ENCODE data around the gene KYNU.

KYNU gene

DNA sequence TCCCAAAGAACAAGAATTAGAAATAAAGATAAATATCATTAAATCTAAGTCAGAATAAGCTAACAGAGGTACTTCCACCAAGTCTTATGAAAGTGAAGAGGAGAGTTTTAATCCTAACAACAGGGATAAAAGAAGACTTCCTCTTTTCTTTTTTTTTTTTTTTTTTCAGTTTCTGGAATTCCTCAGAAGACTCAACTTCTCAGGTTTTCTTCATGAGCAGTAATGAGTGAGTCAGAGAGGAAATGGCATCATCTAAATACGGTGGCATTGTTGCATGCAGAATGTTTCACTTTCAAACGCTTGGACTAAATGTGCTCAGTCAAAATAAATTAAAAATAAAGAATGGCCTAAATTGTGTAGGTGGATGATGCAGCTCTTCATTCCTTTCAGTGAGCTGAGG is 206.2 kb downstream of the KYNU start:
- POLR2A ChIA-PET, result no interaction called here
- Histone ChIP-seq H3K36me3 (ENCODE audit: control insufficient read depth in 2 of 2, insufficient read depth in 1 of 2, low read length in 2 of 2) (no peaks in the 10 kb centered on the region), H3K4me1 (ENCODE audit: control insufficient read depth, insufficient read depth, low read length) (no peaks in the 10 kb centered on the region), H3K9me3 (ENCODE audit: control insufficient read depth, insufficient read depth, low read depth, low read length) (no peaks in the 10 kb centered on the region), H3K4me3 (ENCODE audit: low read depth, low read length) (no peak overlapping the region), H3K27ac (ENCODE audit: extremely low read depth, low read depth, low read length) (no peak overlapping the region)
- CTCF ChIA-PET, result interaction anchor here (0.6 kb wide), 1 partner anchor 881 kb away, joined by 3 read pairs; no protein-coding TSS in a partner anchor
- TF ChIP-seq PRDM2 (tag by site-specific recombination; IDR thresholded peaks at IDR 0.05; ENCODE audit: borderline replicate concordance) (no peak), REPIN1 (tag by site-specific recombination; IDR thresholded peaks at IDR 0.05; ENCODE audit: low read depth) (no peak), ZNF324 (tag by site-specific recombination; IDR thresholded peaks at IDR 0.05) (no peak), ZNF211 (tag by site-specific recombination; IDR thresholded peaks at IDR 0.05; ENCODE audit: low read depth) (no peak), BCL11B (tag by site-specific recombination; IDR thresholded peaks at IDR 0.05; ENCODE audit: low read depth) (no peak), ZNF223 (tag by site-specific recombination; IDR thresholded peaks at IDR 0.05) (no peak), GLI4 (tag by site-specific recombination; IDR thresholded peaks at IDR 0.05) (no peak), ZNF48 (tag by site-specific recombination; IDR thresholded peaks at IDR 0.05) (no peak), ZNF341 (tag by site-specific recombination; IDR thresholded peaks at IDR 0.05; ENCODE audit: low read depth) (no peak)
- TF ChIP-seq, protein P1, sequence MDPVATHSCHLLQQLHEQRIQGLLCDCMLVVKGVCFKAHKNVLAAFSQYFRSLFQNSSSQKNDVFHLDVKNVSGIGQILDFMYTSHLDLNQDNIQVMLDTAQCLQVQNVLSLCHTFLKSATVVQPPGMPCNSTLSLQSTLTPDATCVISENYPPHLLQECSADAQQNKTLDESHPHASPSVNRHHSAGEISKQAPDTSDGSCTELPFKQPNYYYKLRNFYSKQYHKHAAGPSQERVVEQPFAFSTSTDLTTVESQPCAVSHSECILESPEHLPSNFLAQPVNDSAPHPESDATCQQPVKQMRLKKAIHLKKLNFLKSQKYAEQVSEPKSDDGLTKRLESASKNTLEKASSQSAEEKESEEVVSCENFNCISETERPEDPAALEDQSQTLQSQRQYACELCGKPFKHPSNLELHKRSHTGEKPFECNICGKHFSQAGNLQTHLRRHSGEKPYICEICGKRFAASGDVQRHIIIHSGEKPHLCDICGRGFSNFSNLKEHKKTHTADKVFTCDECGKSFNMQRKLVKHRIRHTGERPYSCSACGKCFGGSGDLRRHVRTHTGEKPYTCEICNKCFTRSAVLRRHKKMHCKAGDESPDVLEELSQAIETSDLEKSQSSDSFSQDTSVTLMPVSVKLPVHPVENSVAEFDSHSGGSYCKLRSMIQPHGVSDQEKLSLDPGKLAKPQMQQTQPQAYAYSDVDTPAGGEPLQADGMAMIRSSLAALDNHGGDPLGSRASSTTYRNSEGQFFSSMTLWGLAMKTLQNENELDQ (tag by site-specific recombination; IDR thresholded peaks at IDR 0.05; ENCODE audit: low read depth), result no peak
- TF ChIP-seq, protein P2, sequence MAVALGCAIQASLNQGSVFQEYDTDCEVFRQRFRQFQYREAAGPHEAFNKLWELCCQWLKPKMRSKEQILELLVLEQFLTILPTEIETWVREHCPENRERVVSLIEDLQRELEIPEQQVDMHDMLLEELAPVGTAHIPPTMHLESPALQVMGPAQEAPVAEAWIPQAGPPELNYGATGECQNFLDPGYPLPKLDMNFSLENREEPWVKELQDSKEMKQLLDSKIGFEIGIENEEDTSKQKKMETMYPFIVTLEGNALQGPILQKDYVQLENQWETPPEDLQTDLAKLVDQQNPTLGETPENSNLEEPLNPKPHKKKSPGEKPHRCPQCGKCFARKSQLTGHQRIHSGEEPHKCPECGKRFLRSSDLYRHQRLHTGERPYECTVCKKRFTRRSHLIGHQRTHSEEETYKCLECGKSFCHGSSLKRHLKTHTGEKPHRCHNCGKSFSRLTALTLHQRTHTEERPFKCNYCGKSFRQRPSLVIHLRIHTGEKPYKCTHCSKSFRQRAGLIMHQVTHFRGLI (tag by site-specific recombination; IDR thresholded peaks at IDR 0.05), result no peak

- ChIA-PET CTCF (interaction anchor here (0.7 kb wide), 1 partner anchor 35 kb away, joined by 3 read pairs; no protein-coding TSS in a partner anchor), POLR2A (no interaction called here)
- H3K9me3 ChIP-seq (ENCODE audit: control insufficient read depth, insufficient read depth, low read depth, low read length), result no peaks in the 10 kb centered on the region
- H3K4me3 ChIP-seq (ENCODE audit: low read depth, low read length), result no peak overlapping the region
- H3K27ac ChIP-seq (ENCODE audit: extremely low read depth, low read depth, low read length), result no peak overlapping the region
- H3K4me1 ChIP-seq (ENCODE audit: control insufficient read depth, insufficient read depth, low read length), result no peaks in the 10 kb centered on the region
- H3K36me3 ChIP-seq (ENCODE audit: control insufficient read depth in 2 of 2, insufficient read depth in 1 of 2, low read length in 2 of 2), result no peaks in the 10 kb centered on the region
- TF ChIP-seq ZSCAN18 (tag by site-specific recombination; IDR thresholded peaks at IDR 0.05), result no peak
- no peak for TF ChIP-seq ZNF600 (tag by site-specific recombination; IDR thresholded peaks at IDR 0.05)
- no peak for TF ChIP-seq ZSCAN23 (tag by site-specific recombination; IDR thresholded peaks at IDR 0.05)
- TF ChIP-seq ZNF792 (tag by site-specific recombination; IDR thresholded peaks at IDR 0.05), result no peak
- TF ChIP-seq IKZF3 (tag by site-specific recombination; IDR thresholded peaks at IDR 0.05), result no peak
Measured at GRCh38 chr2:143084462-143084861, 207.0 kb downstream of the KYNU start.

All from HEK293 (cell line).